Measurements from ENCODE around the gene TMPRSS13.
"Not testable (repeated sequence)": the region's sequence is repeated elsewhere in the genome, so short reads cannot be mapped to it uniquely, and the experiment has no call there.

TMPRSS13 gene

DNA sequence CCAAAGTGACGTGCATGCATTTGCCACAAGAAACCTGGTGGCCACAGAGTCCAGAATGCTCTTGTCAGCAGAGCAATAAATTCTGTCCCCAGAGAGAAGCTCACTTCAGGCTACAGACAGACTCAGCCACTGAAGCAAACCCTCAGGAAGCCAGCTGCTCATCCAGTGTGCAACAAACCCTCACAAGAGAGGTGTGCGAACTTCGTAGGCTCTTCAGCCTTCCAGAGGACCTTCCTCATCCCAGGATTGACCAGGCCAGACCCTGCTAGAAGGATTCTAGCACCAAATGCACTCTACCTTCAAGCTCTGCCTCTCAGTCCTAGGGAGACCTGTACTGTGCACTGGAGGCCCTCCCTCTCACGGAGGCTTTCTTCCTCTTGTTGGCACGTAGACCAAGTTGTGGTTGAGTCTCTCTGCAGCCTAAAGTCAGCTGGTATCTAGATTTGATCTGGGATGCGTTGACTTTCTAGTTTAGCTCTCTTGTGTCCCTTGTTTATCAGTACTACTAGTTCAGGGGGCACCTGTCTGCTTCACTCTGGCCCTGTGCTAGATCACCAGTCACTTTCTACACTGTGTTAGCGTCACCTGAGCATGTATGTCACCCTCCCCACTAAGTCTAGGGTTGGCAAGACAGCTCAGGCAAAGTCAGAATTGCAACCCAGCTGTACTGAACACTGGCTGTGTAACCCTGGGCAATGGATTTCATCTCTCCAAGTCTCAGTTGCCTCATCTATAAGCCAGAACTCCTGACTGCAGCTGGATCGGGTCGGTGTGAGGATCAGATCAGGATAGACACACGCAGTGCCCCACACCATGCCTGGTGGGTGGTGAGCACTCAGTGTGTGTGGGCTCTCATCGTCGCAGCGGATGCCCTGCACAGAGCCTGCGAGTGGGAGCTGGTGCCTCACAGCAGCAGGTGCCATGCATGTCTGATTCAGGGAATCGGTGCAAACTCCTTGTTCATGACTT lies 22.1 kb upstream of the TMPRSS13 start:
- Histone ChIP-seq H3K4me1 (ENCODE audit: control insufficient read depth in 1 of 2, insufficient read depth in 2 of 2, low read length in 2 of 2) (peaks cover 24 to 29% of the 10 kb centered on the region in 2 donors), H3K36me3 (ENCODE audit: control insufficient read depth in 1 of 2, insufficient read depth in 2 of 2, low read length in 2 of 2) (no peaks in the 10 kb centered on the region), H3K27ac (ENCODE audit: low read depth, low read length) (no peak overlapping the region), H3K27me3 (ENCODE audit: control insufficient read depth in 1 of 2, insufficient read depth in 2 of 2, low read length in 2 of 2) (no peaks in the 10 kb centered on the region), H3K9me3 (ENCODE audit: control insufficient read depth in 1 of 2, low read length in 2 of 2) (no peaks in the 10 kb centered on the region), H3K4me3 (ENCODE audit: low read depth in 1 of 2, low read length in 2 of 2) (no peak overlapping the region), H3K9ac (ENCODE audit: low read depth in 1 of 2, low read length in 2 of 2) (peak overlapping the region; percentile 10 to 23)

DNA sequence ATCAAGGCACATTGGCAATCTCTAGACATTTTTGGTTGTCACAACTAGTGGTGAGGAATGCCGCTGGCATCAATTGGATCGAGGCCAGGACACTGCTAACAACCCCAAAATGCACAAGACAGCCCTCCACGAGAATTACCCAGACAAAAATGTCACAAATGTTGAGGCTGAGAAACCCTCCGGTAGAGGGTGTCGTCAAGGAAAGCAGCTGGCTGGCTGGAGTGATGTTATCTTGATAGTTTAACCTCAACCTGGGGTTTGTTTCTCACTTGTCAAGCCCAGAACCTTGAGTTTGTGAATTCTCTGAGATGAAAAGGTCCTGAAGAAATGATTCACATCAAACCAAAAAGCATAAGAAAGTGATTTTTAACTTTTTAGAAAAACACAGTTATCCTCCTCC lies 21.1 kb upstream of the TMPRSS13 start:
- Histone ChIP-seq H3K27me3 (ENCODE audit: control insufficient read depth in 1 of 2, insufficient read depth in 2 of 2, low read length in 2 of 2) (no peaks in the 10 kb centered on the region), H3K4me1 (ENCODE audit: control insufficient read depth in 1 of 2, insufficient read depth in 2 of 2, low read length in 2 of 2) (peaks cover 24 to 29% of the 10 kb centered on the region in 2 donors), H3K9me3 (ENCODE audit: control insufficient read depth in 1 of 2, low read length in 2 of 2) (no peaks in the 10 kb centered on the region), H3K36me3 (ENCODE audit: control insufficient read depth in 1 of 2, insufficient read depth in 2 of 2, low read length in 2 of 2) (no peaks in the 10 kb centered on the region), H3K4me3 (ENCODE audit: low read depth in 1 of 2, low read length in 2 of 2) (no peak overlapping the region), H3K9ac (ENCODE audit: low read depth in 1 of 2, low read length in 2 of 2) (no peak overlapping the region), H3K27ac (ENCODE audit: low read depth, low read length) (no peak overlapping the region)

GRCh38 chr11:117949062-117949461 lies 19.9 kb upstream of the TMPRSS13 start:
- no peaks in the 10 kb centered on the region for H3K36me3 ChIP-seq (ENCODE audit: control insufficient read depth in 1 of 2, insufficient read depth in 2 of 2, low read length in 2 of 2)
- no peak overlapping the region for H3K27ac ChIP-seq (ENCODE audit: low read depth, low read length)
- H3K27me3 ChIP-seq (ENCODE audit: control insufficient read depth in 1 of 2, insufficient read depth in 2 of 2, low read length in 2 of 2): no peaks in the 10 kb centered on the region
- peaks cover 24 to 29% of the 10 kb centered on the region in 2 donors for H3K4me1 ChIP-seq (ENCODE audit: control insufficient read depth in 1 of 2, insufficient read depth in 2 of 2, low read length in 2 of 2)
- no peak overlapping the region for H3K4me3 ChIP-seq (ENCODE audit: low read depth in 1 of 2, low read length in 2 of 2)
- no peaks in the 10 kb centered on the region for H3K9me3 ChIP-seq (ENCODE audit: control insufficient read depth in 1 of 2, low read length in 2 of 2)
- H3K9ac ChIP-seq (ENCODE audit: low read depth in 1 of 2, low read length in 2 of 2): no peak overlapping the region

DNA sequence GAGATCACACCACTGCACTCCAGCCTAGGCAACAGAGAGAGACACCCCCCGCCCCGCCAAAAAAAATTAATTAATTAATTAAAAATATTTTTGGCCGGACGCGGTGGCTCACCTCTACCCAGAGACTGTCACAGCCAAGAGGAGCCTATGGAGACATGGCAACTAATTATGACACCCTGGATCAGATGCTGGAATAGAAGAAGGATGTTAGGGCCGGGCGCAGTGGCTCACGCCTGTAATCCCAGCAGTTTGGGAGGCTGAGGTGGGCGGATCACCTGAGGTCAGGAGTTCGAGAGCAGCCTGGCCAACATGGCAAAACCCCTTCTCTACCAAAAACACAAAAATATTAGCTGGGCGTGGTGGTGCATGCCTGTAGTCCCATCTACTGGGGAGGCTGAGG lies 19.3 kb upstream of the TMPRSS13 start:
- H3K4me1 ChIP-seq (ENCODE audit: control insufficient read depth in 1 of 2, insufficient read depth in 2 of 2, low read length in 2 of 2): peaks cover 24% of the 10 kb centered on the region in 2 donors
- H3K27ac ChIP-seq (ENCODE audit: low read depth, low read length); H3K9ac ChIP-seq (ENCODE audit: low read depth in 1 of 2, low read length in 2 of 2); H3K4me3 ChIP-seq (ENCODE audit: low read depth in 1 of 2, low read length in 2 of 2); H3K9me3 ChIP-seq (ENCODE audit: control insufficient read depth in 1 of 2, low read length in 2 of 2); H3K36me3 ChIP-seq (ENCODE audit: control insufficient read depth in 1 of 2, insufficient read depth in 2 of 2, low read length in 2 of 2); H3K27me3 ChIP-seq (ENCODE audit: control insufficient read depth in 1 of 2, insufficient read depth in 2 of 2, low read length in 2 of 2): not testable (repeated sequence)

GRCh38 chr11:117947751-117948150 lies 18.5 kb upstream of the TMPRSS13 start:
- H3K36me3 ChIP-seq (ENCODE audit: control insufficient read depth in 1 of 2, insufficient read depth in 2 of 2, low read length in 2 of 2); H3K9ac ChIP-seq (ENCODE audit: low read depth in 1 of 2, low read length in 2 of 2); H3K27ac ChIP-seq (ENCODE audit: low read depth, low read length); H3K27me3 ChIP-seq (ENCODE audit: control insufficient read depth in 1 of 2, insufficient read depth in 2 of 2, low read length in 2 of 2); H3K4me3 ChIP-seq (ENCODE audit: low read depth in 1 of 2, low read length in 2 of 2); H3K9me3 ChIP-seq (ENCODE audit: control insufficient read depth in 1 of 2, low read length in 2 of 2): not testable (repeated sequence)
- H3K4me1 ChIP-seq (ENCODE audit: control insufficient read depth in 1 of 2, insufficient read depth in 2 of 2, low read length in 2 of 2): peaks cover 17 to 23% of the 10 kb centered on the region in 2 donors

DNA sequence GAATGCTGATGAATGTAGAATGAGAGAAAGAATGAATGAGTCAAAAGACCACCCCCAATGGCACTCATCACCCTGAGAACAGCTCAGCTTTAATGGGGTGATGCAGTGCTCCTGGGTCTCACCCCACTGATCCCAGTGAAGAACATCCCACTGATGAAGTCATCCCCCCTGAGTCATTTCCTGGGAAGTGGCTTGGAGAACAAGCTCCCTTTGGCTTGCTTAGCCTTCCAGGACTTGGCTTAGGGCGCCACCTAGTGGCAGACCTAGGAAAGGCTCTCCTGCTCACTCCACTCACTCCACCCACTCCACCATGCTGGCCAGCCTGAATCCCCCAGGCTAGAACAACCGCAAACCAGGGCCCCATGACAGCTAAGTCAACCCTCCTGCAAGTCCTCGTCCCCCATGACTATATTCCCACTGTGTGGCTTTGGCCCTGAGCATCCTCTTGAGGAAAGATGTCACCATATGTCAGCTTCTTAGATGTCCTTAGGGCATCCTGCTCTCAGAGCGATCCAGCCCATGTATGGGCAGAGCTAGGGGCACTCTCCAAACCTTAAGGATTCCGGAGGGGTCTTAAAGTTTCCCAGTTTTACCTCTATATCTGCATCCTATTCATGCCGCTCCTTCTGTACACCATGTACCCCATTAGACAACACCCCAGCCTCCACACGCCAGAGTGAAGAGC lies 17.8 kb upstream of the TMPRSS13 start:
- Histone ChIP-seq H3K9me3 (ENCODE audit: control insufficient read depth in 1 of 2, low read length in 2 of 2) (no peaks in the 10 kb centered on the region), H3K27me3 (ENCODE audit: control insufficient read depth in 1 of 2, insufficient read depth in 2 of 2, low read length in 2 of 2) (no peaks in the 10 kb centered on the region), H3K36me3 (ENCODE audit: control insufficient read depth in 1 of 2, insufficient read depth in 2 of 2, low read length in 2 of 2) (no peaks in the 10 kb centered on the region), H3K9ac (ENCODE audit: low read depth in 1 of 2, low read length in 2 of 2) (no peak overlapping the region), H3K27ac (ENCODE audit: low read depth, low read length) (no peak overlapping the region), H3K4me3 (ENCODE audit: low read depth in 1 of 2, low read length in 2 of 2) (no peak overlapping the region), H3K4me1 (ENCODE audit: control insufficient read depth in 1 of 2, insufficient read depth in 2 of 2, low read length in 2 of 2) (peaks cover 14 to 18% of the 10 kb centered on the region in 2 donors)

- Histone ChIP-seq H3K9ac (ENCODE audit: low read depth in 1 of 2, low read length in 2 of 2) (no peak overlapping the region), H3K27ac (ENCODE audit: low read depth, low read length) (no peak overlapping the region), H3K27me3 (ENCODE audit: control insufficient read depth in 1 of 2, insufficient read depth in 2 of 2, low read length in 2 of 2) (no peaks in the 10 kb centered on the region), H3K4me1 (ENCODE audit: control insufficient read depth in 1 of 2, insufficient read depth in 2 of 2, low read length in 2 of 2) (peaks cover 7 to 11% of the 10 kb centered on the region in 2 donors), H3K9me3 (ENCODE audit: control insufficient read depth in 1 of 2, low read length in 2 of 2) (no peaks in the 10 kb centered on the region), H3K4me3 (ENCODE audit: low read depth in 1 of 2, low read length in 2 of 2) (no peak overlapping the region), H3K36me3 (ENCODE audit: control insufficient read depth in 1 of 2, insufficient read depth in 2 of 2, low read length in 2 of 2) (no peaks in the 10 kb centered on the region)
Measured at GRCh38 chr11:117946156-117946841, 17.1 kb upstream of the TMPRSS13 start.

DNA sequence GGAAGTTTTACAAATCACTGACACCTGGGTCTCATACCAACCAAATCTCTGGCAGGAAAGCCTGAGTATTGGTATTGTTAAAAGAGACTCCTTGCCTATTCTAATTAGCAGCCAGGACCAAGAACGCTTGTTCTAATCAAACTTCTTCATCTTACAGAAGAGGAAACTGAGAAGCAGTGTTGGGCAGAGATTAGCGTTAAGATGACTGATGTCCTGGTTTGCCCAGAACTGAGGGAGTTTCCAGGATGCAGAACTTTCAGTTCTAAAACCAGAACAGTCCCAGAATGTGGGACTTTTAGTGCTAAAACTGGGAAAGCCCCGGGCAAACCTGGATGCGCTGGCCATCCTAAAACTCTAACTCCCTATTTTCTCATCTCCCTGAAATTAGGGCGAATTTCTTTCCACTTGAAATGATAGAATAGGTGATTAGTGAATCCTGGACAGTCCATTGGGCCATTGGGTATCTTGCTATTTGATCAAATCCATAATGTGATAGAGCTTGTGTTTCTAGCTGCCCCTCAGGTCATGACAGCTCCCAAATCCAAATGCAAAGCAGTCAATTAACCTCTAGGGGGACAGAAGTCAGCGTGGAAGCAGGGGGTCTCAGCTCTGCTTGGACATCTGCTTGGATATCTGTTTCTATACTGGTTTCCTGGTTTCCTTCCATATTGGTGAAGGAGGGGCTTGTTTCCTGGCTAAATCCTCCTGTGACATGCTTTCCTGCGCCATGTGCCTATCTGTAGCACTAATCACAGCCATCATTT lies 16.0 kb upstream of the TMPRSS13 start:
- H3K36me3 ChIP-seq (ENCODE audit: control insufficient read depth in 1 of 2, insufficient read depth in 2 of 2, low read length in 2 of 2): no peaks in the 10 kb centered on the region
- H3K4me3 ChIP-seq (ENCODE audit: low read depth in 1 of 2, low read length in 2 of 2): no peak overlapping the region
- no peak overlapping the region for H3K27ac ChIP-seq (ENCODE audit: low read depth, low read length)
- H3K4me1 ChIP-seq (ENCODE audit: control insufficient read depth in 1 of 2, insufficient read depth in 2 of 2, low read length in 2 of 2): peaks cover 0 to 3% of the 10 kb centered on the region in 2 donors
- H3K9ac ChIP-seq (ENCODE audit: low read depth in 1 of 2, low read length in 2 of 2): no peak overlapping the region
- no peaks in the 10 kb centered on the region for H3K9me3 ChIP-seq (ENCODE audit: control insufficient read depth in 1 of 2, low read length in 2 of 2)
- no peaks in the 10 kb centered on the region for H3K27me3 ChIP-seq (ENCODE audit: control insufficient read depth in 1 of 2, insufficient read depth in 2 of 2, low read length in 2 of 2)

GRCh38 chr11:117944554-117944953 lies 15.4 kb upstream of the TMPRSS13 start:
- Histone ChIP-seq H3K27me3 (ENCODE audit: control insufficient read depth in 1 of 2, insufficient read depth in 2 of 2, low read length in 2 of 2) (no peaks in the 10 kb centered on the region), H3K27ac (ENCODE audit: low read depth, low read length) (no peak overlapping the region), H3K9ac (ENCODE audit: low read depth in 1 of 2, low read length in 2 of 2) (no peak overlapping the region), H3K9me3 (ENCODE audit: control insufficient read depth in 1 of 2, low read length in 2 of 2) (no peaks in the 10 kb centered on the region), H3K4me3 (ENCODE audit: low read depth in 1 of 2, low read length in 2 of 2) (no peak overlapping the region), H3K36me3 (ENCODE audit: control insufficient read depth in 1 of 2, insufficient read depth in 2 of 2, low read length in 2 of 2) (no peaks in the 10 kb centered on the region), H3K4me1 (ENCODE audit: control insufficient read depth in 1 of 2, insufficient read depth in 2 of 2, low read length in 2 of 2) (peaks cover 0 to 3% of the 10 kb centered on the region in 2 donors)

Measured in duodenal mucosa (tissue), 2 donors.